Smooth muscle cell (in vitro differentiated cells): ENCODE data around the gene DSCAM. TPM values are rescaled to one million over a fixed set of nuclear protein-coding genes. Genes with fewer than 3 reads are reported as not detected.

ENCODE experiments used
- DNase-seq: peaks from one replicate; lab custom pipeline; 2025; ENCODE audit not compliant: unreplicated experiment; lab: John Stamatoyannopoulos, UW
- H2AFZ ChIP-seq: fragments of 200-600 bp; sonication (generic); 2 replicates; pipeline ENCODE4 v1.6.0; 2016; ENCODE audit warnings: antibody characterized with exemption, low read depth, mild to moderate bottlenecking
- H3F3A ChIP-seq: fragments of 200-600 bp; sonication (generic); 2 replicates; pipeline ENCODE4 v1.6.0; 2017; ENCODE audit warnings: antibody characterized with exemption, low read depth
- H3K27ac ChIP-seq: fragments of 200-600 bp; sonication (generic); 2 replicates; pipeline ENCODE4 v1.5.1; 2016; ENCODE audit warnings: low read depth, mild to moderate bottlenecking
- H3K27me3 ChIP-seq: fragments of 200-600 bp; sonication (generic); 2 replicates; pipeline ENCODE4 v1.6.1; 2016; ENCODE audit warnings: low read depth, mild to moderate bottlenecking
- H3K36me3 ChIP-seq: fragments of 200-600 bp; sonication (generic); 2 replicates; pipeline ENCODE4 v1.5.1; 2016; ENCODE audit warnings: low read depth
- H3K4me1 ChIP-seq: fragments of 200-600 bp; sonication (generic); 2 replicates; pipeline ENCODE4 v1.5.1; 2016; ENCODE audit warnings: low read depth
- H3K4me2 ChIP-seq: fragments of 200-600 bp; sonication (generic); 2 replicates; pipeline ENCODE4 v1.6.0; 2016; ENCODE audit warnings: mild to moderate bottlenecking
- H3K4me3 ChIP-seq: fragments of 200-600 bp; sonication (generic); 2 replicates; pipeline ENCODE4 v1.5.1; 2016; ENCODE audit warnings: mild to moderate bottlenecking
- H3K79me2 ChIP-seq: fragments of 200-600 bp; sonication (generic); 2 replicates; pipeline ENCODE4 v1.6.0; 2016; ENCODE audit warnings: low read depth, mild to moderate bottlenecking
- H3K9ac ChIP-seq: fragments of 200-600 bp; sonication (generic); 2 replicates; pipeline ENCODE4 v1.6.0; 2016; ENCODE audit warnings: low read depth
- H3K9me3 ChIP-seq: fragments of 200-600 bp; sonication (generic); replicated peaks from 2 replicates; pipeline ENCODE4 v1.5.1; 2016; ENCODE audit warnings: low read depth
- H4K20me1 ChIP-seq: fragments of 200-600 bp; sonication (generic); 2 replicates; pipeline ENCODE4 v1.6.0; 2016; ENCODE audit warnings: low read depth
- CTCF ChIP-seq: fragments of 200-600 bp; sonication (generic); IDR thresholded peaks from 2 replicates; pipeline ENCODE4 v1.5.1; 2017; ENCODE audit warnings: borderline replicate concordance, mild to moderate bottlenecking, antibody characterized with exemption; ENCODE audit not compliant: insufficient read depth, poor library complexity, severe bottlenecking
- WGBS: methylation state at CpG from one replicate; pipeline ENCODE4 v1.1.7; 2016; ENCODE audit warnings: low lambda C conversion rate; 5-methylcytosine and 5-hydroxymethylcytosine counted together
- polyA plus RNA-seq: library from polyadenylated mRNA; unstranded; fragments of >200 nt; fragmentation: Nextera tagmentation; extraction: Ambion mirVana; gene quantifications from 2 replicates; pipeline ENCODE4 v1.2.1, GENCODE V29; 2016
- total RNA-seq: library from RNA; depleted of rRNA; stranded (reverse); fragments of >200 nt; gene quantifications from 2 replicates; pipeline ENCODE4 v1.2.3, GENCODE V29; 2014

DSCAM gene
- total and polyA plus RNA-seq, 2 experiments from 2014 or later, result not detected

- TF ChIP-seq CTCF, result no peak
- 93% methylated on average over 13 of the region's 13 CpGs for WGBS
These were observed 509.0 kb downstream of the DSCAM start for GRCh38 chr21:40337981-40338380.

GRCh38 chr21:40335704-40336103 is 511.3 kb downstream of the DSCAM start:
- Histone ChIP-seq H3K79me2 (no peaks in the 10 kb centered on the region), H4K20me1 (no peaks in the 10 kb centered on the region), H3K9me3 (no peaks in the 10 kb centered on the region), H3K4me3 (no peak overlapping the region), H3K4me2 (no peak overlapping the region), H3K4me1 (no peaks in the 10 kb centered on the region), H2AFZ (no peak overlapping the region), H3K9ac (no peak overlapping the region), H3K36me3 (no peaks in the 10 kb centered on the region), H3K27me3 (peaks cover 4% of the 10 kb centered on the region), H3F3A (no peaks in the 10 kb centered on the region), H3K27ac (no peak overlapping the region)
- no peak for DNase-seq
- 34% methylated on average over 5 of the region's 5 CpGs for WGBS
- TF ChIP-seq CTCF, result no peak

More at GRCh38 chr21:40337981-40338380, 509.0 kb downstream of the DSCAM start:
- no peaks in the 10 kb centered on the region for H3K9me3 ChIP-seq
- H3F3A ChIP-seq, result no peaks in the 10 kb centered on the region
- no peak overlapping the region for H2AFZ ChIP-seq
- no peaks in the 10 kb centered on the region for H4K20me1 ChIP-seq
- no peak overlapping the region for H3K27ac ChIP-seq
- no peaks in the 10 kb centered on the region for H3K79me2 ChIP-seq
- H3K4me1 ChIP-seq, result no peaks in the 10 kb centered on the region
- no peak overlapping the region for H3K9ac ChIP-seq
- no peak for DNase-seq
- H3K27me3 ChIP-seq, result peaks cover 4% of the 10 kb centered on the region
- H3K4me3 ChIP-seq, result no peak overlapping the region
- H3K36me3 ChIP-seq, result no peaks in the 10 kb centered on the region
- no peak overlapping the region for H3K4me2 ChIP-seq

GRCh38 chr21:40334159-40334558 is 512.8 kb downstream of the DSCAM start:
- no peaks in the 10 kb centered on the region for H3K4me1 ChIP-seq
- no peaks in the 10 kb centered on the region for H3K36me3 ChIP-seq
- H3K79me2 ChIP-seq, result no peaks in the 10 kb centered on the region
- no peak overlapping the region for H3K9ac ChIP-seq
- no peak overlapping the region for H2AFZ ChIP-seq
- peaks cover 4% of the 10 kb centered on the region for H3K27me3 ChIP-seq
- H3K4me2 ChIP-seq, result no peak overlapping the region
- no peaks in the 10 kb centered on the region for H4K20me1 ChIP-seq
- no peaks in the 10 kb centered on the region for H3F3A ChIP-seq
- no peaks in the 10 kb centered on the region for H3K9me3 ChIP-seq
- DNase-seq, result no peak
- H3K27ac ChIP-seq, result no peak overlapping the region
- 85% methylated on average over 6 of the region's 6 CpGs for WGBS
- no peak overlapping the region for H3K4me3 ChIP-seq
- no peak for TF ChIP-seq CTCF

GRCh38 chr21:40333731-40334130 is 513.2 kb downstream of the DSCAM start:
- 95% methylated on average over 4 of the region's 4 CpGs for WGBS
- no peak for TF ChIP-seq CTCF

More at GRCh38 chr21:40333731-40334130, 513.2 kb downstream of the DSCAM start:
- Histone ChIP-seq H4K20me1 (no peaks in the 10 kb centered on the region), H2AFZ (no peak overlapping the region), H3K27me3 (peaks cover 4% of the 10 kb centered on the region), H3F3A (no peaks in the 10 kb centered on the region), H3K4me1 (no peaks in the 10 kb centered on the region), H3K9me3 (no peaks in the 10 kb centered on the region), H3K79me2 (no peaks in the 10 kb centered on the region), H3K4me3 (no peak overlapping the region), H3K36me3 (no peaks in the 10 kb centered on the region), H3K4me2 (no peak overlapping the region), H3K27ac (no peak overlapping the region), H3K9ac (no peak overlapping the region)
- DNase-seq, result no peak
